Stimulated activated CD8-positive, alpha-beta memory T cell treated with anti-CD3 and anti-CD28 coated beads, Interleukin-12 subunit alpha, Interleukin-12 subunit beta, amount 100 ng/mL, for 24 hours (primary cell): Measurements from ENCODE around the gene EIF1B.
"Not testable (repeated sequence)": the region's sequence is repeated elsewhere in the genome, so short reads cannot be mapped to it uniquely, and the experiment has no call there.

Experiments used
- DNase-seq: peaks from one replicate; pipeline ENCODE4 v3.0.0-alpha.2; 2020; ENCODE audit errors: extremely low read depth

EIF1B gene

GRCh38 chr3:40309418-40309924, at the start of gene EIF1B:
EIF1B (plus strand) TSS chr3:40309707; CDS start chr3:40309942, 235 bp downstream.
- DNase-seq = peak; percentile 94

- no peak for DNase-seq
Measured at GRCh38 chr3:40262331-40262730, 47.2 kb upstream of the EIF1B start.

DNA sequence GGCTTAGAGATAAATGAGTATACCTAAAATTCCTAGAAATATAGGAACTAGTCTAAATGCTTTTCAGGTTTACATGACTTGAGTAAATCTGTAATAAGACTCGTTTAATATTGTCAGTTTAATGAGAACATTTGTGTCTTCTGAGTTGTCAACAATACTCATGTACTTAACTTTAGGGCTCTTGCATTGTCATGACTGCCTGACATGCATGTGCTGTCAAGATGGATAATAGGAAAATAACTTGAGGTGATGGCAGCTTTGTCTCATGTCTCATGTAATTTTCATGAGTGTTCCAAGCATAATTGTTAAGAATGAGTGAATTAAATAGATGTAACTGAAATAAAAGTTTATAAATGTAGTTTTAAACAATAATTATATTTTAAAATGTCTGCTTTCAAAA, 45.1 kb upstream of the EIF1B start:
- no peak for DNase-seq

- no peak for DNase-seq
Measured at GRCh38 chr3:40265181-40265580, 44.3 kb upstream of the EIF1B start.

GRCh38 chr3:40267937-40268724, 41.4 kb upstream of the EIF1B start:
- DNase-seq = no peak

GRCh38 chr3:40268802-40269524, 40.5 kb upstream of the EIF1B start:
- DNase-seq = no peak

GRCh38 chr3:40278791-40279190, 30.7 kb upstream of the EIF1B start:
- no peak for DNase-seq

DNA sequence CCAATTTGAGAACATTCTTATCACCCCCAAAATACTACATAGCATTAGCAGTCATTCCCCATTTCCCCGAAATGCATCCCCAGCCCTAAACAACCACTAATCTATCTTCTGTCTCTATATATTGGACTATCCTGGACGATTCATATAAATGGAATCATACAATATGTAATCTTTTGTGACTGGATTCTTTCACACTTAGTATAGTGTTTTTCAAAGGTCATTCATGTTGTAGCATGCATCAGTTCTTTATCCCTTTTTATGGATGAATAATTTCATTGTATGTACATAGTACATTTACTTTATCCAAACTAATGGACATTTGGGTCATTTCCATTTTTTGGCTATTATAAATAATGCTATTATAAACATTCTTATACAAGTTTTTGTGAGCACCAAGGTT, 27.5 kb upstream of the EIF1B start:
- no peak for DNase-seq

- not testable (repeated sequence) for DNase-seq
Measured at GRCh38 chr3:40283057-40283456, 26.4 kb upstream of the EIF1B start.

- no peak for DNase-seq
Measured at GRCh38 chr3:40287248-40287647, 22.3 kb upstream of the EIF1B start.

DNA sequence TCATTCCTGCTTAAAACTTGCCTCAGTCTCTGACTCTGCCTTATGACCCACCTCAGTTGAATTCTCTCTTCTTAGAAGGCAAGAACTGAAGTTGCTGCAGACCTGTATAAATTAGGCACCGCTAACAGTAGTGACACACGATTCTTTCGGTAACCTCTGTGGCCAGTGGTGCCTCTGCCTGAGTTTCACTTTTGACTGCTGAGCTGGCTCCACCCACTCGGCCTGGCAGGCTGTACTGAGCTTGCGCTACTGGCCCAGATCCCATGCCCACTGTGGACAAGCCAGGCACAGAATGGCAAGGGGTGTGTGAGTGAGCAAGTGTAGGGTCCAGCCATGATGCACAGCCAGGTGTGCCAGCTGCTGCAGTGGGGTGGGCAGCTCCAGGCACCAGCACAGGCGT, 19.1 kb upstream of the EIF1B start:
- no peak for DNase-seq

- no peak for DNase-seq
Measured at GRCh38 chr3:40291471-40291870, 18.0 kb upstream of the EIF1B start.

- DNase-seq = no peak
Measured at GRCh38 chr3:40292637-40293349, 16.7 kb upstream of the EIF1B start.

DNA sequence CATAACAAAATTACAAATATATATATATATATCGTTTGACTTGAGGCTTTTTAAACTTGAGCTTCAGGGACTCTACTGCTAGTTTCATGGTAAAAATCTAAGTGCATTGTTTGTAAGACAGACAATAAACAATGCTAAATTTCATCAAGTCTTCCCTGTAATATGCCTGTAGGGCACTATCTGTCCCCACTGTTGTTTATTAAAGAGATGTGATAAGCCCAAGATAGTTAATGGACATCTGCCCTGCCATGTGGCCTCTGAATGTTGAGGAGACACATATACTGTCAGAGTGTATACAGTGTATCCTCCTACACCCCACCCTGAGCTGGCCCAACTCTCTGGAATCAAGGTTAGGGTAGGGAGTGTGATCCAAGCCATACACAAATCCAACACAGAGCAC, 15.1 kb upstream of the EIF1B start:
- no peak for DNase-seq

GRCh38 chr3:40298075-40298474, 11.4 kb upstream of the EIF1B start:
- DNase-seq = no peak

GRCh38 chr3:40299130-40299720, 10.3 kb upstream of the EIF1B start:
- DNase-seq = no peak

DNA sequence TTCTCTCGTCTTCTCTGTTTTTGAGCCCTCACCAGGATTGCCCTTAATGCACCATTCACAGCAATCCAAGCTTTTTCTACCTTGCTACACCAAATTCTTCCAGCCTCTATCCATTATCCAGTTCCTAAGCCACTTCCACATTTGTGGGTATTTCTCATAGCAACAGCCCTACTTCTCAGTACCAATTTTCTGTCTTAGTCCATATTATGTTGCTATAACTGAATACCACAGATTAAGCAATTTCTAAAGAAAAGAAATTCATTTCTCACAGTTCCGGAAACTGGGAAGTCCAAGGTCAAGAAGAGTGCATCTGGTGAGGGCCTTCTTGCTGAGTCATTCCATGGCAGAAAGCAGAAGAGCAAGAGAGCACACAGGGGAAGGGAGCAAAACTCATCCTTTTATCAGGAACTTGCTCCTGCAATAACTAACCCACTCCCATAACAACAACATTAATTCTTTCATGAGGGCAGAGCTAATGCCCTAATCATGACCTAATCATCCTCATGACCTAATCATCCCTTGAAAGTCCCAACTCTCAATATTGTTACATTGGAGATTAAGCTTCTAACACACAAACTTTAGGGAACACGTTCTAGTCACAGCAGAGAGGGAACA, 9.7 kb upstream of the EIF1B start:
- no peak for DNase-seq

GRCh38 chr3:40302784-40303183, 6.7 kb upstream of the EIF1B start:
- no peak for DNase-seq

- DNase-seq = no peak
Measured at GRCh38 chr3:40304352-40304751, 5.2 kb upstream of the EIF1B start.

DNA sequence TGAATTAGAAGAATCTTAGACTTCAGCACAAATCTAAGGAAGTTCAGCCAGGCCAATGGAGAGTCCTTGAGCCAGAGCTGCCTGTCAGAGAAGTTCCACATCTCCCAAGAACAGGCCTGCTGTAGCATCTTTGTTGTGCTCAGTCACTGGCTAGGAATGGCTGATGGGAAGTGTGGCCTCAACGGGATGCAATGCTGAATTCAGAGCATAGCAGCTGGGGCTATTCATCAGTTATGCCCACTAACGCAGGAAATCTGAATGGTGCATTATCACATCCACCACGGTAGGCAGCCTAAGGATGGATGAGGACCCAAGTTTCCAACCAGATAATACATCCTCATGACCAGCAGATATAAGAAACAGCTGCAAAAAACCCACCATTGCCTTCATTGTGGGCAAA, 3.2 kb upstream of the EIF1B start:
- DNase-seq = no peak

DNA sequence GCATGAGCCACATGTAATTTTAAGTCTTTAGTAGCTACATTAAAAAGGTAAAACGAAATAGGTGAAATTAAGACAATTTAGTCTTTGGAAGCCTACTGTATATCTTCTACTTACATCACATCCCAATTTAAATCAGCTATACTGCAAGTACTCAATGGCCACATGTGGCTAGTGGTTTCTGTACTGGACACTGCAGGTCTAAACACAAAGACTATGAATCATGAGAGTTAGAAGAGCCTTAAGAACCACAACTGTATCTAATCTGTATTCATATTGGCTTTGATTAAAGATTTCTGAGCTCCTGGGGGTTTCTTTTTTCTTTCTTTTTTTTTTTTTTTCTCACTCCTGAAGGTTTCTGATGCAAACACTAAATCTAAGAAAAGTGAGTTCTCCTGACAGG, 2.3 kb upstream of the EIF1B start:
- no peak for DNase-seq
